GM21528 (cell line): Measurements from ENCODE around the gene NACC2.

Source experiments
- ATAC-seq: cut with Tn5 transposase; IDR thresholded peaks from one replicate; pipeline ENCODE4 v1.9.1; 2021; ENCODE audit warnings: mild to moderate bottlenecking, moderate library complexity; ENCODE audit not compliant: unreplicated experiment, low FRiP score

Gene NACC2

GRCh38 chr9:136003411-136004218 is 91.5 kb downstream of the NACC2 start:
- ATAC-seq: no peak

GRCh38 chr9:136002881-136003280 is 92.2 kb downstream of the NACC2 start:
- ATAC-seq: no peak

DNA sequence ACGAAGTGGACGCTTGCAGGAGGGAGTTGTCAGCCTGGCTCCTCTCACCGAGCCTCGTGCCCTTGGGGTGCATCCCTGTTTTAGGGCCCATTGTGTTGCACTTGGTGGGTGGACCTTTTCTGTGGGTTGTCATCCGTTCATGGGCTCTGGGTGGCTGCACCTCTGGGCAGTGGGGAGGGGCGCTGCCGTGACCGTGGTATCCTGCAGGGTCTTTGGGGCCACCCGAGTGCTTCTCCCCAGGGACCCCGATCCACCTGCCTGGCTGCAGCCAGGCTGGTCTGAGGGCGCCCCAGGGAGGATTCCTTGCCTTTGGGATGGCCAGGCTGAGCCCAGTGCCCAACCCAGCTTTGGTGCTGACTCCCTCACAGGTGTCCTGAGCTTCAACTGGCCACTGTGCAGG is 92.9 kb downstream of the NACC2 start:
- no peak for ATAC-seq

DNA sequence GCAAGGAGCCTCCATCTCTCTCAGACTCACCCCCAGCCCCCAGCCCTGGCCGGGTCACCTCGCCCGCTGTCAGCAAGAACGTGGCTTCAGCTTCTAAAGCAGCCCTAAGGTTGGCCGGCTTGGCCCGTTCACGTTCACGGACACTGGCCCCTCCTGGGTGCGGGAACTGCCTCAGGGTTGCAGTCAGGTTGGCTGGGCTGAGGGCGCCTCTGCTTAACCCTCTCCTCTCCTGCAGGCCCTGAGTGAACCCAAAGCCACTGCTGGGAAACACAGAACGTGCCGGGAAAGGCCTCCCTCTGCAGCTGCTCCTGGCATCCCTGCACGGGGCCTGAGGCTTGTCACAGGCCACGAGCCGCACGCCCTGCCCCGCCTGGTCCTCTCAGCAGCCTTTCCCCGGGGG is 93.9 kb downstream of the NACC2 start:
- ATAC-seq: no peak

DNA sequence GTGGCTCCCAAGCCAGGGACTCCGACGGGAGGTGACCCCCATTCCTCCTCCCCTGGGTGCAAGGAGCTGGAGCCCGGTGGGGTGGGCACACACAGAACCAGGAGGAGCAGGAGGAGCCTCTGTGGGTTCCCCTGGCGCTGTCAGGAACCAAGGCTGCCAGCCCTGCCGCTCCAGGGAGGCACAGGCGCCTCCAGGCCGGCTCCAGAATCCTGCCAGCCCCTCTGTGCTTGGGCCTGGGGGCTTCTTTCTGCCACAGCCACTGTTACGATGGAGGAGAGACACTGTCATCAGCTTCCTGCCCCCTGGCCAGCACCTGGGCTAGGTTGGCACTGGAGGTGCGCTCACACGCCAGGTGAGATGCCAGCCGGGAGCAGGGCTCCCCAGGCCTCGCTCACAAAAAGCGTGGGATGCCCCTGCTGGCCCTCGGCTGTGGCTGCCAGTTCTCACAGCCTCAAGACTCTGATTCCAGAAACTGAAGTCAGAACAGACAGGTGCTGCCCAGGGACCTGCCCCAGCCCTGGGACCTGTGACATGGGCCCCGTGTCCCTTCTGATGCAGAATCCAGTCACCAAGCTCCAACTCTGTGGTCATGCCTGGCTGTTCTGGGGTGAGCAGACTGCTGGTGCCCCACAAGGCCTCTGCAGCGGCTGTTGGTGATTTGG is 96.5 kb downstream of the NACC2 start:
- no peak for ATAC-seq

DNA sequence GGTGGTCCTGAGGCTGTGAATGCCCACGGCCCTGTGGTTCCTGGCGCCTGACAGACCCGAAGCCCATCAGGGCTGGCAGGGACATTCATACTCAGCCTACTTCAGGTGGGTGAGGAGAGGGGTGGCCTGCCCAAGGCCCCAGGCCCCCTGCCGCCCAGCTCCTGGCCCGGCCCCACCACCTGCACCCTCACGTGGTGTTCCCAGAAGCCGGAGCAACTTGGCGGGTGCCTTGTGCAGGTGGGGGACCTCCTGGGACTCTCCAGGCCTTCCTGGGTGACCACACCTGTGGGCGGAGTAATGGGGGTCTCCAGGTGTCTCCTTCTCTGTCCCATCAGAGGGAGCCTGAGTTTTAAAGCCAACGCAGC is 97.1 kb downstream of the NACC2 start:
- ATAC-seq: no peak

GRCh38 chr9:135997090-135998015 is 97.7 kb downstream of the NACC2 start:
- no peak for ATAC-seq

GRCh38 chr9:135995816-135996215 is 99.3 kb downstream of the NACC2 start:
- no peak for ATAC-seq

GRCh38 chr9:135994501-135995192 is 100.4 kb downstream of the NACC2 start:
- no peak for ATAC-seq

GRCh38 chr9:135993765-135994500 is 101.2 kb downstream of the NACC2 start:
- ATAC-seq: no peak

- no peak for ATAC-seq
Observed at GRCh38 chr9:135993409-135993742, 101.7 kb downstream of the NACC2 start.

GRCh38 chr9:135992486-135993408 is 102.3 kb downstream of the NACC2 start:
- no peak for ATAC-seq

GRCh38 chr9:135991771-135992170 is 103.3 kb downstream of the NACC2 start:
- ATAC-seq: no peak

DNA sequence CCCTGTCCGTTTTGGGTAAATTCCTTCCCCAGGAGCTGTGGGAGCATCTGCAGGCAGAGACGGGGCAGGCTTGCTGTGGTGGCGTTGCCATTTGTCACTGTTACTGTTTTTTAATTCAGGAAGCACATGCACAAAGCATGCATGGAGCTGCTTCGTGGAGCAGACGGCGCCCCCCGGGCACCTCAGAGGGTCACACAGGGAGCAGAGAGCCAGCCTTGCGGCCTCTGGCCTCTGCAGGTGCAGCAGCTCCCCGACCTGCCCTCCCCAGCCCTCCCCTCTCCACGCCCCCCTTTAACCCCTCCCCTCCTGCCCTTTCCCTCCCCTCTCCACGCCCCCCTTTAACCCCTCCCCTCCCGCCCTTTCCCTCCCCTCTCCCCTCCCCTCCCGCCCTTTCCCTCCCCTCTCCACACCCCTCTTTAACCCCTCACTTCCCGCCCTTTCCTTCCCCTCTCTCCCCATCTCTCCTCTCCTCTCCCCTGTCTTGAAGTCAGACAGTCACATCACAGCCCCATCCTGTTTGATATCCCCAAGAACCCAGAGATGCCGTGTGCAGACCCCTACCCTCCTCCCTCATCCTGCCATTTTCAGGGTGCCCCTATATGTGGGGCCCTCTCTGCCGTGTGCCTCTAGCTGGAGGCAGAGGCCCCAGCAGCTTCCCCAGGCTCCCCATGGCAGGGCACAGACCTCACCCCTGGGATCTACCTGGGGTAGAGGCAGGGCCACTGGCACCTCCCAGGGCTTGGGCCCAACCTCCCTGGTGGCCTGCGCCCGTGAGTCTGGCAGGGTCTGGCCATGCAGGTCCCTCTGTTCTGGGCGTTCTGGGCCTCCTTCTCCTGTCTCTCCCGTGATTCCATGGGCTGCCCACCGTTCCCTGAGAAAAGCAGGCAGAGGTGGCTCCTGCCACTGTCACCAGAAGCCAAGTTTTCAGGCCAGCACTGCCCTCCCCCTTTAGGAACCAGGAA is 104.3 kb downstream of the NACC2 start:
- no peak for ATAC-seq

- no peak for ATAC-seq
Observed at GRCh38 chr9:135989722-135990467, 105.2 kb downstream of the NACC2 start.

- no peak for ATAC-seq
Observed at GRCh38 chr9:135989157-135989556, 105.9 kb downstream of the NACC2 start.

DNA sequence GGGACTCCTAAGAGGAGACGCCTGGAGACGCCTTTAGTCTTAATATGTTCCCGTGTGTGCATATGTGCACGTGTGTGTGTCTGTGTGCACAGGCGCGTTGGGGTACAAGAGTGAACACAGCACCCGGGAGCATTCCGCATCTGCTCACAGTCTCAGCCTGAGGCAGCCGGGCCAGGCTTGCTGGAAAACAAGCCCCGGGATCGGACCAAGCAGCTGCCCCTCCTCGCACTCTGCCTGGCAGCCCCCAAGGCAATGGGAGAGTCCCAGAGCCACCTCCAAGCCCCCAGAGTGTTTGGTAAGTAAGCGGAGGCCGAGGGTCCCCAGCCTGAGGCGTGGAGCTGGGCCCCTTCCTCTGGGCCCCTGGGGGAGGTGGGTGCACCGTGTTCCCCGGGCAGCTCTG is 106.6 kb downstream of the NACC2 start:
- no peak for ATAC-seq
